Endodermal cell (in vitro differentiated cells): Measurements from ENCODE around the gene RAB6D. TPM values are rescaled to one million over a fixed set of nuclear protein-coding genes. Genes with fewer than 3 reads are reported as not detected.
A peak's percentile ranks its signal among the peaks of the same experiment; 100 is the strongest.
"Not testable (repeated sequence)": the region's sequence is repeated elsewhere in the genome, so short reads cannot be mapped to it uniquely, and the experiment has no call there.

Experiments used
- DNase-seq: peaks from one replicate; pipeline ENCODE4 v3.0.0-alpha.2; 2017
- H3K27ac ChIP-seq: 2 replicates; pipeline ENCODE4 v1.5.1; 2013; ENCODE audit warnings: mild to moderate bottlenecking, low read depth, low read length, moderate library complexity
- H3K27me3 ChIP-seq: 2 replicates; pipeline ENCODE4 v1.6.1; 2013; ENCODE audit warnings: mild to moderate bottlenecking, low read length, moderate library complexity; ENCODE audit not compliant: insufficient read depth, control insufficient read depth, poor library complexity, severe bottlenecking
- H3K36me3 ChIP-seq: 2 replicates; pipeline ENCODE4 v1.7.0; 2013; ENCODE audit warnings: mild to moderate bottlenecking, low read length, moderate library complexity; ENCODE audit not compliant: control insufficient read depth, insufficient read depth
- H3K4me1 ChIP-seq: one replicate; pipeline ENCODE4 v1.7.0; 2013; ENCODE audit warnings: low read length; ENCODE audit not compliant: control insufficient read depth, insufficient read depth
- H3K4me3 ChIP-seq: 2 replicates; pipeline ENCODE4 v1.5.1; 2013; ENCODE audit warnings: mild to moderate bottlenecking, low read length, moderate library complexity
- H3K9ac ChIP-seq: 2 replicates; pipeline ENCODE4 v1.6.1; 2013; ENCODE audit warnings: mild to moderate bottlenecking, low read length, moderate library complexity; ENCODE audit not compliant: poor library complexity, severe bottlenecking; ENCODE audit errors: extremely low read depth
- H3K9me3 ChIP-seq: 2 replicates; pipeline ENCODE4 v1.6.1; 2013; ENCODE audit warnings: mild to moderate bottlenecking, low read length, moderate library complexity; ENCODE audit not compliant: control insufficient read depth
- H3K27ac Mint-ChIP-seq: 2 replicates; pipeline ENCODE4 v1.8.0; 2020; ENCODE audit warnings: mixed read lengths
- H3K27me3 Mint-ChIP-seq: 2 replicates; pipeline ENCODE4 v1.8.0; 2021; ENCODE audit warnings: mild to moderate bottlenecking, mixed read lengths; ENCODE audit not compliant: insufficient read depth
- H3K36me3 Mint-ChIP-seq: 2 replicates; pipeline ENCODE4 v1.8.0; 2020; ENCODE audit warnings: low read depth, mixed read lengths
- H3K4me1 Mint-ChIP-seq: 2 replicates; pipeline ENCODE4 v1.8.0; 2020; ENCODE audit warnings: mixed read lengths
- H3K4me3 Mint-ChIP-seq: 2 replicates; pipeline ENCODE4 v1.8.0; 2020; ENCODE audit warnings: mild to moderate bottlenecking, moderate library complexity, mixed read lengths
- H3K9me3 Mint-ChIP-seq: 2 replicates; pipeline ENCODE4 v1.8.0; 2020; ENCODE audit warnings: mild to moderate bottlenecking, mixed read lengths
- CTCF ChIP-seq: fragments of 200-600 bp; sonication (generic); conservative IDR thresholded peaks from 2 replicates; pipeline ENCODE4 v1.5.0; 2021; ENCODE audit warnings: antibody characterized with exemption, mild to moderate bottlenecking
- WGBS, 2 experiments: methylation state at CpG; one replicate each; pipeline versions ENCODE4 v1.1.5 to v1.1.7; 2013; ENCODE audit warnings: missing lambda C conversion rate in 2 of 2, mixed read lengths in 1 of 2; ENCODE audit not compliant: insufficient coverage in 1 of 2, insufficient read length in 1 of 2; 5-methylcytosine and 5-hydroxymethylcytosine counted together
- total RNA-seq, 2 donors: library from RNA; stranded (reverse); fragmentation: NEBNext Ultra II Directional in 1 of 2; extraction: Animal tissue kit (Norgen Biotek cat#: 25700) in 1 of 2; gene quantifications; 2 replicates in 1 of 2; 3 replicates in 1 of 2; pipeline ENCODE4 v1.2.1, GENCODE V29; 2021

RAB6D gene
- total RNA-seq, 2 donors from 2014 or later, result 3.3 to 5.4 TPM

- not testable (repeated sequence) for H3K27me3 ChIP-seq, H3K27ac Mint-ChIP-seq, DNase-seq, H3K9me3 ChIP-seq, H3K9me3 Mint-ChIP-seq, H3K36me3 Mint-ChIP-seq, H3K27ac ChIP-seq, H3K36me3 ChIP-seq, H3K4me1 ChIP-seq, H3K9ac ChIP-seq, H3K4me3 ChIP-seq
- Mint-ChIP-seq H3K4me3 (peak overlapping the region; percentile 40), H3K4me1 (peaks cover 11% of the 10 kb centered on the region), H3K27me3 (peaks cover 33% of the 10 kb centered on the region)
- TF ChIP-seq CTCF, result peak; percentile 64
- WGBS, 2 experiments, result 14 to 54% methylated on average over 1 to 2 of the region's 4 CpGs
Measured at GRCh38 chr2:131361773-131362172, 2.2 kb downstream of the RAB6D start.

- not testable (repeated sequence) for H3K9me3 ChIP-seq, DNase-seq, H3K27me3 ChIP-seq, H3K4me1 ChIP-seq, H3K36me3 ChIP-seq, H3K27ac ChIP-seq, H3K36me3 Mint-ChIP-seq, H3K9ac ChIP-seq, H3K4me3 ChIP-seq, H3K4me1 Mint-ChIP-seq, H3K27ac Mint-ChIP-seq, H3K9me3 Mint-ChIP-seq
- peak overlapping the region; percentile 36 for H3K4me3 Mint-ChIP-seq
- WGBS, 2 experiments, result 32% methylated on average over 6 of the region's 46 CpGs; no CpG with 5 or more reads in 1 of the 2 experiments
- peaks cover 41% of the 10 kb centered on the region for H3K27me3 Mint-ChIP-seq
Measured at GRCh38 chr2:131353167-131353697, 10.7 kb downstream of the RAB6D start.

GRCh38 chr2:131349021-131349420, 14.9 kb downstream of the RAB6D start:
- H3K4me1 Mint-ChIP-seq, result no peaks in the 10 kb centered on the region
- no peak for TF ChIP-seq CTCF
- 100% methylated on average over 2 of the region's 4 CpGs; no CpG with 5 or more reads in 1 of the 2 experiments for WGBS, 2 experiments

GRCh38 chr2:131347035-131347434, 16.9 kb downstream of the RAB6D start:
- not testable (repeated sequence) for H3K4me3 Mint-ChIP-seq, H3K4me1 ChIP-seq, H3K9ac ChIP-seq, H3K36me3 Mint-ChIP-seq, H3K27me3 ChIP-seq, H3K27ac Mint-ChIP-seq, DNase-seq, H3K9me3 ChIP-seq, H3K27ac ChIP-seq, H3K4me1 Mint-ChIP-seq, H3K36me3 ChIP-seq, H3K4me3 ChIP-seq, H3K27me3 Mint-ChIP-seq
- peaks cover 28% of the 10 kb centered on the region for H3K9me3 Mint-ChIP-seq
- 78 to 84% methylated on average over 6 to 7 of the region's 7 CpGs for WGBS, 2 experiments

More at GRCh38 chr2:131349021-131349420, 14.9 kb downstream of the RAB6D start:
- H3K27me3 ChIP-seq, result no peaks in the 10 kb centered on the region
- no peaks in the 10 kb centered on the region for H3K4me1 ChIP-seq
- no peak for DNase-seq
- Mint-ChIP-seq H3K27me3 (peaks cover 15% of the 10 kb centered on the region), H3K4me3 (no peak overlapping the region), H3K27ac (no peak overlapping the region), H3K36me3 (no peaks in the 10 kb centered on the region), H3K9me3 (peaks cover 31% of the 10 kb centered on the region)
- no peak overlapping the region for H3K4me3 ChIP-seq
- no peaks in the 10 kb centered on the region for H3K36me3 ChIP-seq
- no peak overlapping the region for H3K27ac ChIP-seq
- H3K9ac ChIP-seq, result no peak overlapping the region
- no peaks in the 10 kb centered on the region for H3K9me3 ChIP-seq

- H3K4me1 ChIP-seq, H3K9me3 Mint-ChIP-seq, H3K27ac ChIP-seq, H3K27ac Mint-ChIP-seq, H3K36me3 Mint-ChIP-seq, H3K4me3 ChIP-seq, H3K27me3 ChIP-seq, H3K9me3 ChIP-seq, H3K4me3 Mint-ChIP-seq, DNase-seq, H3K9ac ChIP-seq, H3K36me3 ChIP-seq, H3K4me1 Mint-ChIP-seq: not testable (repeated sequence)
- peaks cover 11% of the 10 kb centered on the region for H3K27me3 Mint-ChIP-seq
- 89 to 100% methylated on average over 1 of the region's 1 CpG for WGBS, 2 experiments
Measured at GRCh38 chr2:131339307-131339706, 24.7 kb downstream of the RAB6D start.
